Tibial nerve (tissue), 4 donors: ENCODE measurements around the gene PDCD6IP. TPM values are rescaled to one million over a fixed set of nuclear protein-coding genes. Genes with fewer than 3 reads are reported as not detected.

ENCODE experiments used
- DNase-seq, 2 donors: peaks; one replicate each; pipeline ENCODE4 v3.0.0-alpha.2; 2019; ENCODE audit warnings: low spot score in 2 of 2
- H3K27ac ChIP-seq, 4 donors: fragments of 200-600 bp; sonication (generic) in 3 of 4; one replicate each; pipeline ENCODE4 v1.5.1; 2017 to 2019; ENCODE audit warnings: mild to moderate bottlenecking in 1 of 4
- H3K27me3 ChIP-seq, 2 donors: fragments of 200-600 bp; sonication (generic) in 1 of 2; one replicate each; pipeline versions ENCODE4 v1.5.1 to v1.6.0; 2017 to 2019
- H3K36me3 ChIP-seq, 3 donors: fragments of 200-600 bp; sonication (generic); one replicate each; pipeline ENCODE4 v1.5.1; 2018 to 2019
- H3K4me1 ChIP-seq, 4 donors: fragments of 200-600 bp; sonication (generic) in 3 of 4; one replicate each; pipeline ENCODE4 v1.5.1; 2017 to 2019
- H3K4me3 ChIP-seq, 4 donors: fragments of 200-600 bp; sonication (generic) in 3 of 4; one replicate each; pipeline ENCODE4 v1.5.1; 2017 to 2019; ENCODE audit warnings: mild to moderate bottlenecking in 1 of 4, moderate library complexity in 1 of 4
- H3K9me3 ChIP-seq, 4 donors: fragments of 200-600 bp; sonication (generic) in 3 of 4; one replicate each; pipeline ENCODE4 v1.5.1; 2017 to 2019
- CTCF ChIP-seq, 5 experiments: fragments of 200-600 bp in 3 of 5; fragments of 450-650 bp in 2 of 5; sonication (generic) in 3 of 5; IDR thresholded peaks; one replicate each; pipeline ENCODE4 v1.5.1; 2016 to 2019; ENCODE audit warnings: antibody characterized with exemption in 5 of 5, mild to moderate bottlenecking in 3 of 5, moderate library complexity in 2 of 5
- EP300 ChIP-seq, 2 donors: sonication (generic); formaldehyde crosslinking; IDR thresholded peaks; one replicate each; pipeline ENCODE4 v1.6.1; 2017; ENCODE audit warnings: antibody characterized with exemption in 2 of 2, mild to moderate bottlenecking in 1 of 2
- POLR2A ChIP-seq, 2 donors: fragments of 450-650 bp; IDR thresholded peaks; one replicate each; pipeline ENCODE4 v1.6.1; 2017; ENCODE audit warnings: antibody characterized with exemption in 2 of 2, mild to moderate bottlenecking in 2 of 2, moderate library complexity in 2 of 2
- WGBS, 2 donors: methylation state at CpG; one replicate each; pipeline ENCODE4 v1.1.5; 2018; 5-methylcytosine and 5-hydroxymethylcytosine counted together
- total RNA-seq, 4 donors: library from RNA; depleted of rRNA; stranded (reverse); fragments of >200 nt; gene quantifications; one replicate each; pipeline ENCODE4 v1.1.0, GENCODE V29; 2016

The PDCD6IP gene
- total RNA-seq, 4 donors from 2014 or later, result 151 to 436 (median 259) TPM

GRCh38 chr3:33898901-33899300 is 100.5 kb downstream of the PDCD6IP start:
- 60 to 74% methylated on average over 2 of the region's 2 CpGs for WGBS, 2 donors
- Histone ChIP-seq H3K9me3 (no peaks in the 10 kb centered on the region), H3K36me3 (no peaks in the 10 kb centered on the region), H3K27ac (no peak overlapping the region), H3K4me1 (no peaks in the 10 kb centered on the region), H3K4me3 (no peak overlapping the region), H3K27me3 (no peaks in the 10 kb centered on the region)
- TF ChIP-seq CTCF (IDR thresholded peaks at IDR 0.05), result no peak
- TF ChIP-seq EP300 (IDR thresholded peaks at IDR 0.05), result no peak
- TF ChIP-seq POLR2A (IDR thresholded peaks at IDR 0.05), result no peak
- DNase-seq, result no peak

GRCh38 chr3:33900440-33900808 is 102.0 kb downstream of the PDCD6IP start:
- DNase-seq, result no peak
- TF ChIP-seq POLR2A (IDR thresholded peaks at IDR 0.05) (no peak), CTCF (IDR thresholded peaks at IDR 0.05) (no peak), EP300 (IDR thresholded peaks at IDR 0.05) (no peak)
- H3K4me3 ChIP-seq, result no peak overlapping the region
- no peak overlapping the region for H3K27ac ChIP-seq
- no peaks in the 10 kb centered on the region for H3K9me3 ChIP-seq
- H3K4me1 ChIP-seq, result no peaks in the 10 kb centered on the region
- no peaks in the 10 kb centered on the region for H3K36me3 ChIP-seq
- no peaks in the 10 kb centered on the region for H3K27me3 ChIP-seq

- no peaks in the 10 kb centered on the region for H3K27me3 ChIP-seq
- 75 to 80% methylated on average over 11 of the region's 11 CpGs for WGBS, 2 donors
- TF ChIP-seq CTCF (IDR thresholded peaks at IDR 0.05), result no peak
- TF ChIP-seq POLR2A (IDR thresholded peaks at IDR 0.05), result no peak
- TF ChIP-seq EP300 (IDR thresholded peaks at IDR 0.05), result no peak
- DNase-seq, result no peak
- no peak overlapping the region for H3K4me3 ChIP-seq
- no peaks in the 10 kb centered on the region for H3K9me3 ChIP-seq
- no peaks in the 10 kb centered on the region for H3K4me1 ChIP-seq
- no peaks in the 10 kb centered on the region for H3K36me3 ChIP-seq
- H3K27ac ChIP-seq, result no peak overlapping the region
Measured at GRCh38 chr3:33900809-33901505, 102.5 kb downstream of the PDCD6IP start.

- Histone ChIP-seq H3K4me3 (no peak overlapping the region), H3K9me3 (no peaks in the 10 kb centered on the region), H3K27me3 (no peaks in the 10 kb centered on the region), H3K4me1 (no peaks in the 10 kb centered on the region), H3K36me3 (no peaks in the 10 kb centered on the region), H3K27ac (no peak overlapping the region)
- 74 to 90% methylated on average over 6 of the region's 6 CpGs for WGBS, 2 donors
- DNase-seq, result no peak
- TF ChIP-seq POLR2A (IDR thresholded peaks at IDR 0.05), result no peak
- no peak for TF ChIP-seq CTCF (IDR thresholded peaks at IDR 0.05)
- TF ChIP-seq EP300 (IDR thresholded peaks at IDR 0.05), result no peak
Measured at GRCh38 chr3:33901862-33902563, 103.6 kb downstream of the PDCD6IP start.

GRCh38 chr3:33904730-33905129 is 106.3 kb downstream of the PDCD6IP start:
- Histone ChIP-seq H3K27ac (no peak overlapping the region), H3K27me3 (no peaks in the 10 kb centered on the region), H3K36me3 (no peaks in the 10 kb centered on the region), H3K9me3 (no peaks in the 10 kb centered on the region), H3K4me1 (no peaks in the 10 kb centered on the region), H3K4me3 (no peak overlapping the region)
- no peak for TF ChIP-seq EP300 (IDR thresholded peaks at IDR 0.05)
- no peak for TF ChIP-seq CTCF (IDR thresholded peaks at IDR 0.05)
- no peak for TF ChIP-seq POLR2A (IDR thresholded peaks at IDR 0.05)
- 85 to 98% methylated on average over 3 of the region's 3 CpGs for WGBS, 2 donors
- no peak for DNase-seq
